GM23338 (cell line): ENCODE data around the gene MAP1LC3B. TPM values are rescaled to one million over a fixed set of nuclear protein-coding genes. Genes with fewer than 3 reads are reported as not detected.

Source experiments
- ATAC-seq: fragments of 200-7000 bp; cut with Tn5 transposase; 3 replicates; pipeline ENCODE4 v1.9.1; 2020
- DNase-seq: peaks from one replicate; pipeline ENCODE4 v3.0.0-alpha.2; 2015; ENCODE audit warnings: low spot score
- H2AFZ ChIP-seq: fragments of 200-600 bp; sonication (generic); 2 replicates; pipeline ENCODE4 v1.8.0; 2016; ENCODE audit warnings: antibody characterized with exemption, mild to moderate bottlenecking, moderate library complexity
- H3F3A ChIP-seq: fragments of 200-600 bp; sonication (generic); replicated peaks from 2 replicates; pipeline ENCODE4 v1.8.0; 2017; ENCODE audit warnings: antibody characterized with exemption, mixed run types, low read depth
- H3K27ac ChIP-seq: fragments of 200-600 bp; sonication (generic); 2 replicates; pipeline ENCODE4 v1.6.1; 2016; ENCODE audit warnings: low read depth
- H3K27me3 ChIP-seq: fragments of 200-600 bp; sonication (generic); 2 replicates; pipeline ENCODE4 v1.8.0; 2016; ENCODE audit warnings: mild to moderate bottlenecking, mixed run types, moderate library complexity; ENCODE audit not compliant: insufficient read depth
- H3K36me3 ChIP-seq: fragments of 200-600 bp; sonication (generic); 2 replicates; pipeline ENCODE4 v1.8.0; 2016; ENCODE audit warnings: mild to moderate bottlenecking; ENCODE audit not compliant: insufficient read depth
- H3K4me1 ChIP-seq: fragments of 200-600 bp; sonication (generic); 2 replicates; pipeline ENCODE4 v1.8.0; 2016; ENCODE audit warnings: mild to moderate bottlenecking, moderate library complexity; ENCODE audit not compliant: insufficient read depth
- H3K4me2 ChIP-seq: fragments of 200-600 bp; sonication (generic); 2 replicates; pipeline ENCODE4 v1.7.1; 2017; ENCODE audit warnings: mixed run types
- H3K4me3 ChIP-seq: fragments of 200-600 bp; sonication (generic); 2 replicates; pipeline ENCODE4 v1.6.1; 2016; ENCODE audit warnings: mixed run types
- H3K79me2 ChIP-seq: fragments of 200-600 bp; sonication (generic); replicated peaks from 2 replicates; pipeline ENCODE4 v1.8.0; 2017; ENCODE audit warnings: mild to moderate bottlenecking; ENCODE audit not compliant: insufficient read depth
- H3K9me2 ChIP-seq: fragments of 200-600 bp; sonication (generic); 2 replicates; pipeline ENCODE4 v1.8.0; 2017; ENCODE audit not compliant: insufficient read depth
- H4K20me1 ChIP-seq: fragments of 200-600 bp; sonication (generic); replicated peaks from 2 replicates; pipeline ENCODE4 v1.8.0; 2017; ENCODE audit warnings: mild to moderate bottlenecking; ENCODE audit not compliant: insufficient read depth
- H3K27ac Mint-ChIP-seq: 2 replicates; pipeline ENCODE4 v1.8.0; 2020; ENCODE audit warnings: inconsistent platforms, mild to moderate bottlenecking, moderate library complexity, mixed read lengths
- H3K27me3 Mint-ChIP-seq: 3 replicates; pipeline ENCODE4 v1.8.0; 2022; ENCODE audit warnings: low read depth, mild to moderate bottlenecking, moderate library complexity, mixed read lengths, inconsistent platforms; ENCODE audit not compliant: insufficient read depth, poor library complexity
- H3K36me3 Mint-ChIP-seq: 3 replicates; pipeline ENCODE4 v1.8.0; 2021; ENCODE audit warnings: low read depth, mild to moderate bottlenecking, inconsistent platforms, moderate library complexity, mixed read lengths
- H3K4me1 Mint-ChIP-seq: 3 replicates; pipeline ENCODE4 v1.8.0; 2020; ENCODE audit warnings: mild to moderate bottlenecking, inconsistent platforms, mixed read lengths
- H3K4me3 Mint-ChIP-seq: 3 replicates; pipeline ENCODE4 v1.8.0; 2021; ENCODE audit warnings: moderate library complexity, mild to moderate bottlenecking, inconsistent platforms, mixed read lengths
- H3K9me3 Mint-ChIP-seq: 3 replicates; pipeline ENCODE4 v1.8.0; 2020; ENCODE audit warnings: moderate library complexity, mild to moderate bottlenecking, inconsistent platforms, mixed read lengths
- CREB1 ChIP-seq: fragments of 250-450 bp; sonication (Bioruptor Pico); IDR thresholded peaks from 2 replicates; pipeline ENCODE4 v1.5.0; 2020; ENCODE audit warnings: low read depth, mild to moderate bottlenecking, moderate library complexity
- CTCF ChIP-seq, 2 experiments: fragments of 200-600 bp in 1 of 2; sonication (generic) in 1 of 2; conservative IDR thresholded peaks; 2 replicates each; pipeline versions ENCODE4 v1.5.1 to v1.6.1; 2016 to 2017; ENCODE audit warnings: antibody characterized with exemption in 2 of 2, low read depth in 2 of 2, mild to moderate bottlenecking in 2 of 2, moderate library complexity in 1 of 2
- ETS1 ChIP-seq: IDR thresholded peaks from 2 replicates; pipeline ENCODE4 v1.6.1; 2016; ENCODE audit warnings: antibody characterized with exemption
- EZH2 ChIP-seq: fragments of 200-600 bp; sonication (generic); IDR thresholded peaks from one replicate; pipeline ENCODE4 v1.8.0; 2017; ENCODE audit warnings: antibody characterized with exemption, mild to moderate bottlenecking, low read depth; ENCODE audit not compliant: unreplicated experiment
- EZH2phosphoT487 ChIP-seq: fragments of 200-600 bp; sonication (generic); IDR thresholded peaks from one replicate; pipeline ENCODE4 v1.8.1; 2018; ENCODE audit warnings: antibody characterized with exemption; ENCODE audit not compliant: unreplicated experiment
- JUNB ChIP-seq: IDR thresholded peaks from one replicate; pipeline ENCODE4 v1.6.1; 2016; ENCODE audit warnings: antibody characterized with exemption; ENCODE audit not compliant: unreplicated experiment
- NANOG ChIP-seq: IDR thresholded peaks from 2 replicates; pipeline ENCODE4 v1.6.1; 2016; ENCODE audit warnings: antibody characterized with exemption, borderline replicate concordance
- POLR2AphosphoS5 ChIP-seq: IDR thresholded peaks from 2 replicates; pipeline ENCODE4 v1.6.1; 2016; ENCODE audit warnings: antibody characterized with exemption, low read depth
- REST ChIP-seq: IDR thresholded peaks from one replicate; pipeline ENCODE4 v1.6.1; 2018; ENCODE audit warnings: antibody characterized with exemption; ENCODE audit not compliant: unreplicated experiment
- STAT1 ChIP-seq: IDR thresholded peaks from one replicate; pipeline ENCODE4 v1.6.1; 2016; ENCODE audit warnings: antibody characterized with exemption; ENCODE audit not compliant: unreplicated experiment
- ZNF114 ChIP-seq: fragments of 250-450 bp; sonication (Bioruptor Pico); IDR thresholded peaks from 2 replicates; pipeline ENCODE4 v1.5.0; 2020; ENCODE audit warnings: mild to moderate bottlenecking, moderate library complexity
- ZNF331 ChIP-seq: fragments of 250-450 bp; sonication (Bioruptor Pico); IDR thresholded peaks from 2 replicates; pipeline ENCODE4 v1.5.0; 2020; ENCODE audit warnings: low read depth, mild to moderate bottlenecking, moderate library complexity
- ZNF462 ChIP-seq: fragments of 250-450 bp; sonication (Bioruptor Pico); IDR thresholded peaks from 2 replicates; pipeline ENCODE4 v1.5.0; 2020; ENCODE audit warnings: mild to moderate bottlenecking, moderate library complexity
- polyA plus RNA-seq: library from polyadenylated mRNA; unstranded; fragments of >200 nt; fragmentation: Nextera tagmentation; extraction: Ambion mirVana; gene quantifications from 2 replicates; pipeline ENCODE4 v1.2.1, GENCODE V29; 2016
- total RNA-seq: library from RNA; depleted of rRNA; stranded (reverse); fragments of >200 nt; shearing (Covaris generic); gene quantifications from 2 replicates; pipeline ENCODE4 v1.2.3, GENCODE V29; 2014

MAP1LC3B gene
- total and polyA plus RNA-seq, 2 experiments from 2014 or later, result 35.9 to 80.2 TPM

- peaks cover 36% of the 10 kb centered on the region for H3K79me2 ChIP-seq
- DNase-seq (no peak), ATAC-seq (no peak)
- peaks cover 18% of the 10 kb centered on the region; the same call in 2 of the 3 replicates for H3K9me3 Mint-ChIP-seq
- H4K20me1 ChIP-seq, result peaks cover 4% of the 10 kb centered on the region; the same call in 1 of the 2 replicates
- peaks cover 63% of the 10 kb centered on the region for H3K36me3 Mint-ChIP-seq
- no peaks in the 10 kb centered on the region for H3F3A ChIP-seq
- H3K27me3 ChIP-seq, result no peaks in the 10 kb centered on the region
- no peak for TF ChIP-seq EZH2
- TF ChIP-seq CREB1, result no peak
- no peak for TF ChIP-seq POLR2AphosphoS5
- TF ChIP-seq ZNF462, result no peak
- TF ChIP-seq JUNB, result no peak
- TF ChIP-seq NANOG, result no peak
- TF ChIP-seq CTCF (conservative IDR thresholded peaks at IDR 0.05; ENCODE audit: low read depth in 2 of 2), result no peak
- no peak for TF ChIP-seq ZNF114 (CRISPR knock-in tag)
- no peak for TF ChIP-seq REST
- TF ChIP-seq EZH2phosphoT487, result no peak
- no peak for TF ChIP-seq ETS1
- TF ChIP-seq STAT1, result no peak
- no peak for TF ChIP-seq ZNF331 (CRISPR knock-in tag)
- H3K4me3 Mint-ChIP-seq, result no peak overlapping the region
- no peak overlapping the region for H3K27ac Mint-ChIP-seq
- H2AFZ ChIP-seq, result no peak overlapping the region
- no peak overlapping the region for H3K4me2 ChIP-seq
- no peak overlapping the region for H3K4me3 ChIP-seq
- H3K4me1 Mint-ChIP-seq, result peaks cover 7% of the 10 kb centered on the region
- H3K27ac ChIP-seq, result no peak overlapping the region
- peaks cover 21% of the 10 kb centered on the region for H3K36me3 ChIP-seq
- H3K9me2 ChIP-seq, result no peaks in the 10 kb centered on the region; the same call in 1 of the 2 replicates
- no peaks in the 10 kb centered on the region for H3K4me1 ChIP-seq
- peaks cover 3% of the 10 kb centered on the region for H3K27me3 Mint-ChIP-seq
Measured at GRCh38 chr16:87443016-87443415, 50.9 kb downstream of the MAP1LC3B start.
